ENCODE results near the gene HLF.
"Not testable (repeated sequence)": the region's sequence is repeated elsewhere in the genome, so short reads cannot be mapped to it uniquely, and the experiment has no call there.

HLF gene

DNA sequence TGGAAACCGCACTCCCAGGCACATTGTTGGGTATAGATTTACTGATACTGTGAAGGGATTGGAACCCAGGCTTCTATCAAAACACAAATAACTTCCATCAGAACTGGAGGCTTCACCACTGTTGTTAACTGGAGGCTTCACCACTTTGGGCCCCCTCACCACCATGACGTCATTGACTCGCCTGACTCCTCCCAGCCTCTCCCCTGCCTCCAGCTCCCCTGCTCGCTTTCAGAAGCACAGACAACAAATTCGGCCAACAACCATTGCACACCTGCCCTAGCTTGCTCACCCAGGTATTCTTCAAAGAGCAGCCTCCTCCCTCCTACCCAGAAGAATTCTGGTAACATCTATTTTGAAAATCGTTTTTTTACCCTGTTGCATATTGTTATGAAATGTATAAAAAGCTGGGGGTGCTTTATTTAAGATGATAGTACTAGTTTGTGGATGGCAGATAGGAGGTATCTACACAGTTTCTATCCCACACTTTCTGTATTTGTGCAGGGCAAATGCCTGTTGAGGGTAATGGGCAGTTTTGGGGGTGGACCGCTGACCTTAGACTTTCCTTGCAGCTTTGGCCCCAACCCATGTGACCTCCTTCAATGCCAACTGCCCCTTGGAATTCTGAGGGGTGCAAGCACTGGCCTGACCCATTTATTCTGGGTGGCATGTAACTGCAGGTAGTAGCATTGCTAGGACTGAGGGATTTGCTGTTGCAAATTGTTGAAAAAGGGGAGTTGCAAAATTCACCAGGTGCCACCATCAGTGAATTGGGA, 54.1 kb downstream of the HLF start:
- H3K27ac Mint-ChIP-seq = no peak overlapping the region

GRCh38 chr17:55319933-55320593, 55.3 kb downstream of the HLF start:
- Mint-ChIP-seq H3K4me1 (peaks cover 3% of the 10 kb centered on the region), H3K9me3 (no peaks in the 10 kb centered on the region), H3K36me3 (peaks cover 2% of the 10 kb centered on the region), H3K4me3 (no peak overlapping the region), H3K27ac (no peak overlapping the region)
- ATAC-seq = no peak
- DNase-seq (ENCODE audit: low spot score in 2 of 2) = no peak

More for the DNA sequence above, 54.1 kb downstream of the HLF start:
- ATAC-seq (no peak), DNase-seq (ENCODE audit: low spot score in 2 of 2) (no peak)
- Mint-ChIP-seq H3K4me3 (no peak overlapping the region), H3K36me3 (peaks cover 6% of the 10 kb centered on the region), H3K4me1 (peaks cover 13% of the 10 kb centered on the region), H3K9me3 (no peaks in the 10 kb centered on the region)

- no peak overlapping the region for H3K4me3 Mint-ChIP-seq
- H3K9me3 Mint-ChIP-seq = no peaks in the 10 kb centered on the region
- DNase-seq (ENCODE audit: low spot score in 2 of 2) (no peak), ATAC-seq (no peak)
- no peaks in the 10 kb centered on the region for H3K4me1 Mint-ChIP-seq
- H3K36me3 Mint-ChIP-seq = no peaks in the 10 kb centered on the region
- no peak overlapping the region for H3K27ac Mint-ChIP-seq
Measured at GRCh38 chr17:55320594-55321426, 56.0 kb downstream of the HLF start.

DNA sequence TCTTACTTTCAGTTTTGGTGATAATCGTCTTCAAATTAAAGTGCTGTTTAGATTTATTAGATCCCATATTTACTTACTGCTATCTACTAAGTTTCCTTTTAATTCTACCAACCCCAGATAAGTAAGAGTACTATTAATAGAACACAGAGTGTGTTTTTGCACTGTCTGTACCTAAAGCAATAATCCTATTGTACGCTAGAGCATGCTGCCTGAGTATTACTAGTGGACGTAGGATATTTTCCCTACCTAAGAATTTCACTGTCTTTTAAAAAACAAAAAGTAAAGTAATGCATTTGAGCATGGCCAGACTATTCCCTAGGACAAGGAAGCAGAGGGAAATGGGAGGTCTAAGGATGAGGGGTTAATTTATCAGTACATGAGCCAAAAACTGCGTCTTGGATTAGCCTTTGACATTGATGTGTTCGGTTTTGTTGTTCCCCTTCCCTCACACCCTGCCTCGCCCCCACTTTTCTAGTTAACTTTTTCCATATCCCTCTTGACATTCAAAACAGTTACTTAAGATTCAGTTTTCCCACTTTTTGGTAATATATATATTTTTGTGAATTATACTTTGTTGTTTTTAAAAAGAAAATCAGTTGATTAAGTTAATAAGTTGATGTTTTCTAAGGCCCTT, 56.8 kb downstream of the HLF start:
- Mint-ChIP-seq H3K9me3 (no peaks in the 10 kb centered on the region), H3K27ac (no peak overlapping the region), H3K4me3 (no peak overlapping the region), H3K4me1 (no peaks in the 10 kb centered on the region), H3K36me3 (no peaks in the 10 kb centered on the region)
- DNase-seq (ENCODE audit: low spot score in 2 of 2) (no peak), ATAC-seq (no peak)

DNA sequence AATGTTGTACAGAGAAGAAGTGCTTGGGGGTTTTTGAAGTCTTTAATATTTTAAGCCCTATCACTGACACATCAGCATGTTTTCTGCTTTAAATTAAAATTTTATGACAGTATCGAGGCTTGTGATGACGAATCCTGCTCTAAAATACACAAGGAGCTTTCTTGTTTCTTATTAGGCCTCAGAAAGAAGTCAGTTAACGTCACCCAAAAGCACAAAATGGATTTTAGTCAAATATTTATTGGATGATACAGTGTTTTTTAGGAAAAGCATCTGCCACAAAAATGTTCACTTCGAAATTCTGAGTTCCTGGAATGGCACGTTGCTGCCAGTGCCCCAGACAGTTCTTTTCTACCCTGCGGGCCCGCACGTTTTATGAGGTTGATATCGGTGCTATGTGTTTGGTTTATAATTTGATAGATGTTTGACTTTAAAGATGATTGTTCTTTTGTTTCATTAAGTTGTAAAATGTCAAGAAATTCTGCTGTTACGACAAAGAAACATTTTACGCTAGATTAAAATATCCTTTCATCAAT, 57.8 kb downstream of the HLF start:
- Mint-ChIP-seq H3K36me3 (no peaks in the 10 kb centered on the region), H3K4me1 (no peaks in the 10 kb centered on the region), H3K9me3 (no peaks in the 10 kb centered on the region), H3K4me3 (no peak overlapping the region), H3K27ac (no peak overlapping the region)
- no peak for DNase-seq (ENCODE audit: low spot score in 2 of 2)
- no peak for ATAC-seq

GRCh38 chr17:55323518-55324295, 58.9 kb downstream of the HLF start:
- H3K4me1 Mint-ChIP-seq = no peaks in the 10 kb centered on the region
- no peaks in the 10 kb centered on the region for H3K36me3 Mint-ChIP-seq
- H3K27ac Mint-ChIP-seq = no peak overlapping the region
- no peaks in the 10 kb centered on the region for H3K9me3 Mint-ChIP-seq
- no peak for DNase-seq (ENCODE audit: low spot score in 2 of 2)
- no peak for ATAC-seq
- no peak overlapping the region for H3K4me3 Mint-ChIP-seq

GRCh38 chr17:55324296-55324978, 59.7 kb downstream of the HLF start:
- DNase-seq (ENCODE audit: low spot score in 2 of 2) (no peak), ATAC-seq (no peak)
- Mint-ChIP-seq H3K27ac (no peak overlapping the region), H3K9me3 (peaks cover 2% of the 10 kb centered on the region), H3K4me1 (no peaks in the 10 kb centered on the region), H3K36me3 (no peaks in the 10 kb centered on the region), H3K4me3 (no peak overlapping the region)

DNA sequence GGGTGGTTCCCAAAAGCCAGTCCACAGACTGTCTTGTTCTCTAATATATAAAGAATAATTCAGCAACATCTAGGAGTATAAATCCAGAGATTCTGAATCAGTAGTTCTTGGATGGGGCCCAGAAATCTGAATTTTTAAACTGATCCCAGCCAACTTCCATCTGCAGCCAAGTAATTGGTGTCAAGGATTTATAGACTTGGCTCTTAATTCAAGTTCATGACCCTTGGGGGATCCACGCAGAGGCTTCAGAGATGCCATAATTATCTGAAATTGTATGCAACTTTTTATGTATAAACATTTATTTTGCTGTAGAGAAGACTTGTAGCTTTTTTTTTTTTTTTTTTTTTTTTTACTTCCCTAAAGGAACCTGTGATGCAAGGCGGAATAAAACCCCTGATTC, 60.6 kb downstream of the HLF start:
- DNase-seq (ENCODE audit: low spot score in 2 of 2) = no peak
- ATAC-seq = no peak
- H3K9me3 Mint-ChIP-seq = peaks cover 2% of the 10 kb centered on the region
- no peak overlapping the region for H3K27ac Mint-ChIP-seq
- no peaks in the 10 kb centered on the region for H3K36me3 Mint-ChIP-seq
- no peak overlapping the region for H3K4me3 Mint-ChIP-seq
- H3K4me1 Mint-ChIP-seq = no peaks in the 10 kb centered on the region

DNA sequence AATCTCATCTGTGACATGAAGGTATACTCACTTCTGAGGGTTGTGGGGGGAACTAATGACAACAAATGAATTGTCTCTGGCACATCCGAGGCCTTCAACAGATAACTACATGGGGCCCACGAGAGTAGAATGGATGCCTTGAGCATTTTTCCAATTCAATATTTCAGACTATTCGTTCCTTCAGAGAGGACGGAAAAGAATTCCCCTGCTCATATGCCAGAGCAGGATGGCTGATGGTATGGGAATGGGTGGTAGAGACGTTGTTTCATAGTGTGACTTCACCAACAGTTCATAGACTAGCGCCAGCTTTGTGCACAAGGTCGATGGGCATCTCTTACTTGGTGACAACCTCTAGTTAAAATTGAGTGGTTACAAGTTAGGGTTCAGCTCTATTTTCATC, 61.3 kb downstream of the HLF start:
- Mint-ChIP-seq H3K4me1 (no peaks in the 10 kb centered on the region), H3K27ac (no peak overlapping the region), H3K4me3 (no peak overlapping the region), H3K9me3 (peaks cover 2% of the 10 kb centered on the region), H3K36me3 (no peaks in the 10 kb centered on the region)
- DNase-seq (ENCODE audit: low spot score in 2 of 2) = no peak
- no peak for ATAC-seq

- Mint-ChIP-seq H3K4me1 (peaks cover 5% of the 10 kb centered on the region), H3K9me3 (peaks cover 2% of the 10 kb centered on the region), H3K27ac (no peak overlapping the region), H3K4me3 (no peak overlapping the region), H3K36me3 (no peaks in the 10 kb centered on the region)
- DNase-seq (ENCODE audit: low spot score in 2 of 2) (no peak), ATAC-seq (no peak)
Measured at GRCh38 chr17:55327225-55328088, 62.7 kb downstream of the HLF start.

DNA sequence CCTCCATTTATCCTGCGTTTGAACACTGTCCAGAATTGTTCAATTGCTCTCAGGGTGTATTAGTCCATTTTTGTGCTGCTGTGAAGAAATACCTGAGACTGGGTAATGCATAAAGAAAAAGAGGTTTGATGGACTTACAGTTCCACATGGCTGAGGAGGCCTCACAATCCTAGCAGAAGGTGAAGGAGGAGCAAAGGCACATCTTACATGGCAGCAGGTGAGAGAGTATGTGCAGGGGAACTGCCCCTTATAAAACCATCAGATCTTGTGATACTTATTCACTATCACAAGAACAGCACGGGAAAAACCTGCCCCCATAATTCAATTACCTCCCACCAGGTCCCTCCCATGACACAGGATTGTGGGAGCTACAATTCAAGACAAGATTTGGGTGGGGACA, 63.8 kb downstream of the HLF start:
- ATAC-seq; H3K27ac Mint-ChIP-seq; H3K9me3 Mint-ChIP-seq; H3K36me3 Mint-ChIP-seq; DNase-seq (ENCODE audit: low spot score in 2 of 2); H3K4me3 Mint-ChIP-seq: not testable (repeated sequence)
- peaks cover 14% of the 10 kb centered on the region for H3K4me1 Mint-ChIP-seq

DNA sequence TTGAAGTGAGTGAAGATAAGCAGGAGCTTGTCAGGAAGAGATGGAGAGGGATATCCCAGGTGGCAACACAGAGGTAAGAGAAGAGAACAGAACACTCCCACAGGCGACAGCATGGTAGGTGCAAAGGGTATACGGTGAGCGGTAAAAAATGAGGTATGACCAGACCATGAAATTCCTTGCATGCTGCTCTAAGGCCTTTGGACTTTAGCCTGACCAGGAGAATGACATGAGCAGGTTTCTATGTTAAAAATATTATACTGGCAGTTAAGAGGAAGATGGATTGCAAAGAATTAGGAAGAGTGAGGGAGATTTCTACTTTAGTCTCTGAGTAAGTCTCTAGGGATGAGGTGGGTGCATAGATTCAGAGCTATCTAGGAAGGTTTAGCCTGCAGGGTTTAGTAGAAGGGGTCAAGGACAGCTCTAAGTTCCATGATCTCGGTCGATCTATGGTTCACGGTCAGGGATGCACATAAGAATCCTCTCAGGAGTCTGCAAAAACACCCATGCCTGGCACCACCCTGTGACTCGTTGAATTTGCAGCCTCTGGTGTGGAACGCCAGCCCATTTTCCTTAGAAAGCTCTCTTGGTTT, 65.7 kb downstream of the HLF start:
- H3K27ac Mint-ChIP-seq = no peak overlapping the region
- H3K36me3 Mint-ChIP-seq = no peaks in the 10 kb centered on the region
- no peak overlapping the region for H3K4me3 Mint-ChIP-seq
- H3K9me3 Mint-ChIP-seq = peaks cover 2% of the 10 kb centered on the region
- DNase-seq (ENCODE audit: low spot score in 2 of 2) (no peak), ATAC-seq (no peak)
- H3K4me1 Mint-ChIP-seq = peaks cover 14% of the 10 kb centered on the region

All from stimulated activated effector memory CD8-positive, alpha-beta T cell treated with anti-CD3 and anti-CD28 coated beads, Interleukin-12 subunit alpha, Interleukin-12 subunit beta, amount 100 ng/mL, for 72 hours (primary cell).